OCI-LY3 (cell line): ENCODE results near the gene SIPA1L2.

Experiments
- H2AFZ ChIP-seq: fragments of 200-600, 300-600 bp; shearing (Covaris generic); 2 replicates; pipeline ENCODE4 v1.6.0; 2014; ENCODE audit warnings: antibody characterized with exemption, low read depth, low read length
- H3K27ac ChIP-seq: fragments of 200-600, 300-600 bp; sonication (generic); 2 replicates; pipeline ENCODE4 v1.5.1; 2014; ENCODE audit warnings: mild to moderate bottlenecking, low read length, moderate library complexity, mixed read lengths
- H3K27me3 ChIP-seq: fragments of 200-600, 300-600 bp; sonication (generic); 2 replicates; pipeline ENCODE4 v1.6.1; 2014; ENCODE audit warnings: low read depth, low read length, mixed read lengths
- H3K36me3 ChIP-seq: fragments of 200-600, 300-600 bp; sonication (generic); replicated peaks from 2 replicates; pipeline ENCODE3; 2014; ENCODE audit warnings: low read depth, low read length, mixed read lengths
- H3K4me1 ChIP-seq: fragments of 300-600, 200-600 bp; sonication (generic); 2 replicates; pipeline ENCODE4 v1.6.1; 2014; ENCODE audit warnings: low read length, mixed read lengths
- H3K4me2 ChIP-seq: fragments of 200-600, 300-600 bp; sonication (generic); 2 replicates; pipeline ENCODE4 v1.6.1; 2014; ENCODE audit warnings: low read length, mixed read lengths
- H3K4me3 ChIP-seq: fragments of 300-600, 200-600 bp; sonication (generic); 2 replicates; pipeline ENCODE4 v1.5.1; 2014; ENCODE audit warnings: antibody characterized with exemption, mild to moderate bottlenecking, low read length, moderate library complexity
- H3K79me2 ChIP-seq: fragments of 300-600, 200-600 bp; shearing (Covaris generic); 2 replicates; pipeline ENCODE4 v1.6.1; 2014; ENCODE audit warnings: mild to moderate bottlenecking, low read length, mixed read lengths
- H3K9ac ChIP-seq: fragments of 300-600, 200-600 bp; shearing (Covaris generic); 2 replicates; pipeline ENCODE4 v1.6.0; 2014; ENCODE audit warnings: mild to moderate bottlenecking, low read length, moderate library complexity
- H3K9me3 ChIP-seq: fragments of 200-600, 300-600 bp; shearing (Covaris generic); 2 replicates; pipeline ENCODE4 v1.6.1; 2014; ENCODE audit warnings: low read length, mixed read lengths; ENCODE audit not compliant: insufficient read depth
- H4K20me1 ChIP-seq: fragments of 200-600, 300-600 bp; sonication (generic); 2 replicates; pipeline ENCODE4 v1.6.1; 2016; ENCODE audit warnings: low read length, mixed read lengths; ENCODE audit not compliant: insufficient read depth
- EZH2phosphoT487 ChIP-seq: fragments of 200-600 bp; shearing (Covaris generic); IDR thresholded peaks from 2 replicates; pipeline ENCODE4 v1.6.1; 2018; ENCODE audit warnings: antibody characterized with exemption, mixed run types, low read depth
- TF ChIP-seq, protein P1 (sequence below): fragments of 200-600, 300-600 bp; sonication (generic); IDR thresholded peaks from 2 replicates; pipeline ENCODE4 v1.5.1; 2014; ENCODE audit warnings: antibody characterized with exemption, low read length, low read depth

The SIPA1L2 gene

DNA sequence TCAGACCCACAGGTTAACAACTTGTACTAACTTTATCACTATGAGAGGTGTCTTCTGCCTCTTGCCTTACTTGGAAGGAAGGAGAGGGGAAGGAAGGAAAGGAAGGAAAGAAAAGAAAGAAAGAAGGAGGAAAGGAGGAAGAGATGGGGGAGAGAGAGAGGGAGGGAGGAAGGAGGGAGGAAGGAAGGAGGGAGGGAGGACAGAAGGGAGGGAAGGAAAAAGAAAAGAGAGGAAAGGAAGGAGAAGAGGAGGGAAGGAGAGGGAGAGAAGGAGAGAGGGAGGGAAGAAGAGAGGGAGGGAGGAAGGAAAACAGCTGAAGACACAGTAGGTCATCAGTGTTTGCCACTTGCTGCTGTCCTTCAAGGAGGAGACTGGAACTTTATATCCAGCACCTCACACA lies 5.3 kb upstream of the SIPA1L2 start:
- peaks cover 7% of the 10 kb centered on the region for H3K27me3 ChIP-seq
- H3K36me3 ChIP-seq = no peaks in the 10 kb centered on the region
- H3K27ac ChIP-seq = no peak overlapping the region
- no peaks in the 10 kb centered on the region for H3K9me3 ChIP-seq
- no peak overlapping the region for H2AFZ ChIP-seq
- no peaks in the 10 kb centered on the region for H3K4me1 ChIP-seq
- H3K4me3 ChIP-seq = no peak overlapping the region
- H3K79me2 ChIP-seq = no peaks in the 10 kb centered on the region
- H3K4me2 ChIP-seq = no peak overlapping the region
- H4K20me1 ChIP-seq = no peaks in the 10 kb centered on the region
- no peak overlapping the region for H3K9ac ChIP-seq
- TF ChIP-seq EZH2phosphoT487 = no peak
- TF ChIP-seq, protein P1, sequence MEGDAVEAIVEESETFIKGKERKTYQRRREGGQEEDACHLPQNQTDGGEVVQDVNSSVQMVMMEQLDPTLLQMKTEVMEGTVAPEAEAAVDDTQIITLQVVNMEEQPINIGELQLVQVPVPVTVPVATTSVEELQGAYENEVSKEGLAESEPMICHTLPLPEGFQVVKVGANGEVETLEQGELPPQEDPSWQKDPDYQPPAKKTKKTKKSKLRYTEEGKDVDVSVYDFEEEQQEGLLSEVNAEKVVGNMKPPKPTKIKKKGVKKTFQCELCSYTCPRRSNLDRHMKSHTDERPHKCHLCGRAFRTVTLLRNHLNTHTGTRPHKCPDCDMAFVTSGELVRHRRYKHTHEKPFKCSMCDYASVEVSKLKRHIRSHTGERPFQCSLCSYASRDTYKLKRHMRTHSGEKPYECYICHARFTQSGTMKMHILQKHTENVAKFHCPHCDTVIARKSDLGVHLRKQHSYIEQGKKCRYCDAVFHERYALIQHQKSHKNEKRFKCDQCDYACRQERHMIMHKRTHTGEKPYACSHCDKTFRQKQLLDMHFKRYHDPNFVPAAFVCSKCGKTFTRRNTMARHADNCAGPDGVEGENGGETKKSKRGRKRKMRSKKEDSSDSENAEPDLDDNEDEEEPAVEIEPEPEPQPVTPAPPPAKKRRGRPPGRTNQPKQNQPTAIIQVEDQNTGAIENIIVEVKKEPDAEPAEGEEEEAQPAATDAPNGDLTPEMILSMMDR = no peak

DNA sequence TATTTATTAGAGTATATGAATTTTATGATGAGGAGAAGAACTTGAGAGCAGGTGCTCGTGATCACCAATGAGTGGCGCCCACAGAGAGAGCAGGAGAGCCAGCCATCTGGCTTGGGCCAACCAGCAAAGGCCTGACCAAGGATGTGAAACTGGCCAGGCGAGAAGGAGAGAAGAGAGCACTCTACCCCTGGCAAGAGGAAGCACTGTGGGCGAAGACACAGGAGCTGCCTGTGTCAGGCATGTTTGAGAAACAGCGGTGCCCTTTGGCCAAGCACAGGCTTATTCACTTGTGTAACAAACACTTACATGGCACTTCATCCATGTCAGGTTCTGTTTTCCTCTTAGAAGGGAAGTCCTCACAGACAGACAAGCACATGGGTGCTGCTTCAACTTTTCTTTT lies 4.2 kb upstream of the SIPA1L2 start:
- Histone ChIP-seq H3K9me3 (no peaks in the 10 kb centered on the region), H3K9ac (no peak overlapping the region), H3K36me3 (no peaks in the 10 kb centered on the region), H3K4me1 (peaks cover 4% of the 10 kb centered on the region; the same call in 1 of the 2 replicates), H2AFZ (no peak overlapping the region), H3K79me2 (no peaks in the 10 kb centered on the region), H3K4me3 (no peak overlapping the region), H4K20me1 (no peaks in the 10 kb centered on the region), H3K27ac (no peak overlapping the region), H3K4me2 (no peak overlapping the region), H3K27me3 (peaks cover 12% of the 10 kb centered on the region)
- TF ChIP-seq, protein P1 = no peak
- no peak for TF ChIP-seq EZH2phosphoT487

DNA sequence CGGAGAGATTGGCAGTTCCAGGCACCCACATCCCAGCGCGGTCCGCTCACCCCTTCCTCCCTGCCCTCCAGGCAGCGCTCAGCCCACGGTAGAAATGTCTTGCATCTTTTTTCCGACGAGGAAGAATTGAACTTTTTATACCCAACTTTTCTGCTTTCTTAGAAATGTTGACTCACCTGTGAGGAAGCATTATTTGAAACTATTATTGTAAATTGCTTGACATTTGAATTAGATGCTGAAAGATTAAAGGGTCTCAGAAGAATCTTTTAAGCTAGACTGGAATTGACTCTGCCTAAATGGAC lies 912 bp upstream of the SIPA1L2 start:
- TF ChIP-seq EZH2phosphoT487 = no peak
- TF ChIP-seq, protein P1 = no peak
- peaks cover 5% of the 10 kb centered on the region; the same call in 1 of the 2 replicates for H3K4me1 ChIP-seq
- peak overlapping the region; percentile 76 for H3K4me2 ChIP-seq
- peak overlapping the region; percentile 84 for H3K4me3 ChIP-seq
- no peaks in the 10 kb centered on the region for H3K36me3 ChIP-seq
- H3K27ac ChIP-seq = no peak overlapping the region
- peak overlapping the region; percentile 65 for H2AFZ ChIP-seq
- no peaks in the 10 kb centered on the region for H3K9me3 ChIP-seq
- H3K27me3 ChIP-seq = peaks cover 24% of the 10 kb centered on the region
- no peaks in the 10 kb centered on the region for H4K20me1 ChIP-seq
- no peaks in the 10 kb centered on the region for H3K79me2 ChIP-seq
- no peak overlapping the region for H3K9ac ChIP-seq

DNA sequence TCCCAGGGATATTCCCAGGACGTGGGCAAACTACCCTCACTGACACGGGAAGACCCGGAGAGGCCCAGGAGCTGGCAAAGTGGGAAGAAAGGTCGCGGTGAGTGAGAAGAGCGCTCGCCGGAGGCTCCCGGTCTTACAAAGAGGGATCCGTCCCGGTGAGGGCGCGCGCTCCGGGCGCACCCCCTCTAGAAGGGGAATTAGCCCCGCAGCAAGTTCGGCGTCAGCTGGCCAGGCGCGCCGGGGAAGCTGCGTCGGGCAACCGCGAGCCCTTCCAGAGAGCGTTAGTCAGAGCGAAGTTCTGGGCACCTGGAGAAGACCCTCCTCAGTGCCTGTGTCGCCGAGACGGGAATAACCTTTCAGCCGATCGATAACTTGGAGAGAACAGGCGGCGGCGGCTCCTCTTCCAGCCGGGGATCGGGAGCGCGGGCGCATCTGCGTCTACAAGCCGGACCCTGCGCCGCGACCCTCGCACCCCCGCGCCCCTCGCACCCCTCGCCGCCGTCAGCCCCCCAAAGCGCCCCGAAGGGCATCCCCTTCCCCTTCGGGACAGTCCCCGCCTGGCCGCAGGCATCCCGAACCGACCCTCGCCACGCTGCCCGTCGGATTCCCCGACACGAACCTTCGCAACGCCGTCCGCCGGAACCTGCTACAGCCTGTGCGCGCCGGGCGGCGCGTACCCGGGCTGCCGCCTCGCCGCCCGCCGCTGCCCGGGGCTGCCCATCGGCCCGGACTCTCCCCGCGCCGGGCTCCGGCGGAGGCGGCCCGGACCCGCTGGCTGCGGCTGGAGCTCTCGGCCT lies 485 bp downstream of the SIPA1L2 start:
- Histone ChIP-seq H3K9me3 (no peaks in the 10 kb centered on the region), H3K79me2 (no peaks in the 10 kb centered on the region), H3K27me3 (peaks cover 24% of the 10 kb centered on the region), H3K4me3 (peak overlapping the region; percentile 84), H3K4me1 (peaks cover 5% of the 10 kb centered on the region; the same call in 1 of the 2 replicates), H4K20me1 (no peaks in the 10 kb centered on the region), H3K9ac (no peak overlapping the region), H2AFZ (no peak overlapping the region), H3K4me2 (peak overlapping the region; percentile 76), H3K27ac (no peak overlapping the region), H3K36me3 (no peaks in the 10 kb centered on the region)
- TF ChIP-seq EZH2phosphoT487 = no peak
- TF ChIP-seq, protein P1 = no peak
